Measurements from ENCODE around the gene RASL11B.

Gene RASL11B

GRCh38 chr4:52862639-52863161 lies 583 bp downstream of the RASL11B start:
- Histone ChIP-seq H3K4me1 (ENCODE audit: control insufficient read depth, insufficient read depth, low read length) (peaks cover 51% of the 10 kb centered on the region), H3K4me3 (ENCODE audit: low read depth, low read length) (peak overlapping the region; percentile 90), H3K27me3 (ENCODE audit: control insufficient read depth, insufficient read depth, low read length) (no peaks in the 10 kb centered on the region), H3K36me3 (ENCODE audit: control insufficient read depth, insufficient read depth, low read length) (peaks cover 48% of the 10 kb centered on the region), H3K9me3 (ENCODE audit: control insufficient read depth, insufficient read depth, low read length) (0 out of 2 replicates have a peak, but pooled peaks cover under 1% of the 10 kb centered on the region), H3K27ac (ENCODE audit: low read depth, low read length) (peak overlapping the region; percentile 43), H3K9ac (ENCODE audit: low read depth, low read length) (peak overlapping the region; percentile 82)

GRCh38 chr4:52863324-52863723 lies 1.2 kb downstream of the RASL11B start:
- peaks cover 51% of the 10 kb centered on the region for H3K4me1 ChIP-seq (ENCODE audit: control insufficient read depth, insufficient read depth, low read length)
- H3K4me3 ChIP-seq (ENCODE audit: low read depth, low read length) = peak overlapping the region; percentile 90
- no peak overlapping the region for H3K27ac ChIP-seq (ENCODE audit: low read depth, low read length)
- peaks cover 50% of the 10 kb centered on the region for H3K36me3 ChIP-seq (ENCODE audit: control insufficient read depth, insufficient read depth, low read length)
- H3K9me3 ChIP-seq (ENCODE audit: control insufficient read depth, insufficient read depth, low read length) = no peaks in the 10 kb centered on the region
- H3K9ac ChIP-seq (ENCODE audit: low read depth, low read length) = peak overlapping the region; percentile 82; the same call in 1 of the 2 replicates
- H3K27me3 ChIP-seq (ENCODE audit: control insufficient read depth, insufficient read depth, low read length) = no peaks in the 10 kb centered on the region

- H3K4me1 ChIP-seq (ENCODE audit: control insufficient read depth, insufficient read depth, low read length) = peaks cover 42% of the 10 kb centered on the region
- no peak overlapping the region for H3K27ac ChIP-seq (ENCODE audit: low read depth, low read length)
- no peaks in the 10 kb centered on the region for H3K9me3 ChIP-seq (ENCODE audit: control insufficient read depth, insufficient read depth, low read length)
- H3K4me3 ChIP-seq (ENCODE audit: low read depth, low read length) = peak overlapping the region; percentile 90; the same call in 1 of the 2 replicates
- H3K27me3 ChIP-seq (ENCODE audit: control insufficient read depth, insufficient read depth, low read length) = no peaks in the 10 kb centered on the region
- no peak overlapping the region for H3K9ac ChIP-seq (ENCODE audit: low read depth, low read length)
- peaks cover 50% of the 10 kb centered on the region for H3K36me3 ChIP-seq (ENCODE audit: control insufficient read depth, insufficient read depth, low read length)
Observed at GRCh38 chr4:52864793-52865192, 2.7 kb downstream of the RASL11B start.

GRCh38 chr4:52865300-52865699 lies 3.2 kb downstream of the RASL11B start:
- Histone ChIP-seq H3K27ac (ENCODE audit: low read depth, low read length) (no peak overlapping the region), H3K4me3 (ENCODE audit: low read depth, low read length) (no peak overlapping the region)

GRCh38 chr4:52866734-52867133 lies 4.6 kb downstream of the RASL11B start:
- H3K27ac ChIP-seq (ENCODE audit: low read depth, low read length) = no peak overlapping the region

More at GRCh38 chr4:52865300-52865699, 3.2 kb downstream of the RASL11B start:
- Histone ChIP-seq H3K27me3 (ENCODE audit: control insufficient read depth, insufficient read depth, low read length) (no peaks in the 10 kb centered on the region), H3K4me1 (ENCODE audit: control insufficient read depth, insufficient read depth, low read length) (peaks cover 37% of the 10 kb centered on the region), H3K36me3 (ENCODE audit: control insufficient read depth, insufficient read depth, low read length) (peaks cover 50% of the 10 kb centered on the region), H3K9ac (ENCODE audit: low read depth, low read length) (no peak overlapping the region), H3K9me3 (ENCODE audit: control insufficient read depth, insufficient read depth, low read length) (no peaks in the 10 kb centered on the region)

GRCh38 chr4:52867163-52867562 lies 5.0 kb downstream of the RASL11B start:
- peaks cover 50% of the 10 kb centered on the region for H3K36me3 ChIP-seq (ENCODE audit: control insufficient read depth, insufficient read depth, low read length)
- H3K27ac ChIP-seq (ENCODE audit: low read depth, low read length) = no peak overlapping the region
- no peak overlapping the region for H3K4me3 ChIP-seq (ENCODE audit: low read depth, low read length)
- no peaks in the 10 kb centered on the region for H3K27me3 ChIP-seq (ENCODE audit: control insufficient read depth, insufficient read depth, low read length)
- no peaks in the 10 kb centered on the region for H3K9me3 ChIP-seq (ENCODE audit: control insufficient read depth, insufficient read depth, low read length)
- H3K9ac ChIP-seq (ENCODE audit: low read depth, low read length) = no peak overlapping the region
- H3K4me1 ChIP-seq (ENCODE audit: control insufficient read depth, insufficient read depth, low read length) = peaks cover 22% of the 10 kb centered on the region

More at GRCh38 chr4:52866734-52867133, 4.6 kb downstream of the RASL11B start:
- H3K4me1 ChIP-seq (ENCODE audit: control insufficient read depth, insufficient read depth, low read length) = peaks cover 22% of the 10 kb centered on the region
- H3K9ac ChIP-seq (ENCODE audit: low read depth, low read length) = no peak overlapping the region
- no peaks in the 10 kb centered on the region for H3K27me3 ChIP-seq (ENCODE audit: control insufficient read depth, insufficient read depth, low read length)
- H3K4me3 ChIP-seq (ENCODE audit: low read depth, low read length) = no peak overlapping the region
- no peaks in the 10 kb centered on the region for H3K9me3 ChIP-seq (ENCODE audit: control insufficient read depth, insufficient read depth, low read length)
- H3K36me3 ChIP-seq (ENCODE audit: control insufficient read depth, insufficient read depth, low read length) = peaks cover 50% of the 10 kb centered on the region

- Histone ChIP-seq H3K27me3 (ENCODE audit: control insufficient read depth, insufficient read depth, low read length) (no peaks in the 10 kb centered on the region), H3K4me1 (ENCODE audit: control insufficient read depth, insufficient read depth, low read length) (peaks cover 28% of the 10 kb centered on the region), H3K36me3 (ENCODE audit: control insufficient read depth, insufficient read depth, low read length) (peaks cover 48% of the 10 kb centered on the region), H3K27ac (ENCODE audit: low read depth, low read length) (no peak overlapping the region), H3K4me3 (ENCODE audit: low read depth, low read length) (no peak overlapping the region), H3K9ac (ENCODE audit: low read depth, low read length) (no peak overlapping the region), H3K9me3 (ENCODE audit: control insufficient read depth, insufficient read depth, low read length) (no peaks in the 10 kb centered on the region)
Observed at GRCh38 chr4:52868133-52868532, 6.0 kb downstream of the RASL11B start.

- H3K4me1 ChIP-seq (ENCODE audit: control insufficient read depth, insufficient read depth, low read length) = peaks cover 29% of the 10 kb centered on the region
- peaks cover 37% of the 10 kb centered on the region for H3K36me3 ChIP-seq (ENCODE audit: control insufficient read depth, insufficient read depth, low read length)
- no peak overlapping the region for H3K27ac ChIP-seq (ENCODE audit: low read depth, low read length)
- H3K4me3 ChIP-seq (ENCODE audit: low read depth, low read length) = no peak overlapping the region
- no peak overlapping the region for H3K9ac ChIP-seq (ENCODE audit: low read depth, low read length)
- H3K9me3 ChIP-seq (ENCODE audit: control insufficient read depth, insufficient read depth, low read length) = no peaks in the 10 kb centered on the region
- no peaks in the 10 kb centered on the region for H3K27me3 ChIP-seq (ENCODE audit: control insufficient read depth, insufficient read depth, low read length)
Observed at GRCh38 chr4:52869196-52869595, 7.1 kb downstream of the RASL11B start.

- H3K36me3 ChIP-seq (ENCODE audit: control insufficient read depth, insufficient read depth, low read length) = peaks cover 32% of the 10 kb centered on the region
- H3K27ac ChIP-seq (ENCODE audit: low read depth, low read length) = no peak overlapping the region
- H3K9me3 ChIP-seq (ENCODE audit: control insufficient read depth, insufficient read depth, low read length) = no peaks in the 10 kb centered on the region
- H3K4me3 ChIP-seq (ENCODE audit: low read depth, low read length) = no peak overlapping the region
- no peak overlapping the region for H3K9ac ChIP-seq (ENCODE audit: low read depth, low read length)
- H3K27me3 ChIP-seq (ENCODE audit: control insufficient read depth, insufficient read depth, low read length) = no peaks in the 10 kb centered on the region
- peaks cover 29% of the 10 kb centered on the region for H3K4me1 ChIP-seq (ENCODE audit: control insufficient read depth, insufficient read depth, low read length)
Observed at GRCh38 chr4:52869656-52870055, 7.5 kb downstream of the RASL11B start.

GRCh38 chr4:52870225-52870624 lies 8.1 kb downstream of the RASL11B start:
- no peak overlapping the region for H3K4me3 ChIP-seq (ENCODE audit: low read depth, low read length)
- peaks cover 27% of the 10 kb centered on the region for H3K4me1 ChIP-seq (ENCODE audit: control insufficient read depth, insufficient read depth, low read length)
- H3K36me3 ChIP-seq (ENCODE audit: control insufficient read depth, insufficient read depth, low read length) = peaks cover 27% of the 10 kb centered on the region
- H3K9ac ChIP-seq (ENCODE audit: low read depth, low read length) = no peak overlapping the region
- no peak overlapping the region for H3K27ac ChIP-seq (ENCODE audit: low read depth, low read length)
- no peaks in the 10 kb centered on the region for H3K9me3 ChIP-seq (ENCODE audit: control insufficient read depth, insufficient read depth, low read length)
- no peaks in the 10 kb centered on the region for H3K27me3 ChIP-seq (ENCODE audit: control insufficient read depth, insufficient read depth, low read length)

- Histone ChIP-seq H3K4me3 (ENCODE audit: low read depth, low read length) (peak overlapping the region; percentile 15; the same call in 1 of the 2 replicates), H3K36me3 (ENCODE audit: control insufficient read depth, insufficient read depth, low read length) (no peaks in the 10 kb centered on the region), H3K27ac (ENCODE audit: low read depth, low read length) (peak overlapping the region; percentile 53), H3K9ac (ENCODE audit: low read depth, low read length) (no peak overlapping the region), H3K4me1 (ENCODE audit: control insufficient read depth, insufficient read depth, low read length) (peaks cover 31% of the 10 kb centered on the region), H3K27me3 (ENCODE audit: control insufficient read depth, insufficient read depth, low read length) (no peaks in the 10 kb centered on the region), H3K9me3 (ENCODE audit: control insufficient read depth, insufficient read depth, low read length) (no peaks in the 10 kb centered on the region)
Observed at GRCh38 chr4:52873191-52873590, 11.1 kb downstream of the RASL11B start.

Measured in HUES48 (cell line).